Right cardiac atrium (tissue), 5 donors: ENCODE measurements around the gene KANSL1. TPM values are rescaled to one million over a fixed set of nuclear protein-coding genes. Genes with fewer than 3 reads are reported as not detected.
"Not testable (repeated sequence)": the region's sequence is repeated elsewhere in the genome, so short reads cannot be mapped to it uniquely, and the experiment has no call there.

Experiments
- ATAC-seq, 2 donors: fragments of 200-7000 bp; cut with Tn5 transposase; one replicate each; pipeline versions ENCODE4 v1.8.0 to v1.9.1; 2020; ENCODE audit warnings: moderate library complexity in 2 of 2, mild to moderate bottlenecking in 1 of 2
- DNase-seq, 3 donors: peaks; one replicate each; pipeline ENCODE4 v3.0.0-alpha.2; 2020
- H3K27ac ChIP-seq: one replicate; pipeline ENCODE4 v1.5.1; 2013; ENCODE audit warnings: mild to moderate bottlenecking, low read length, control low read depth, moderate library complexity
- H3K27me3 ChIP-seq: one replicate; pipeline ENCODE4 v1.6.1; 2013; ENCODE audit not compliant: control insufficient read depth, insufficient read depth
- H3K4me1 ChIP-seq: one replicate; pipeline ENCODE4 v1.6.1; 2013; ENCODE audit warnings: low read length; ENCODE audit not compliant: control insufficient read depth, insufficient read depth
- H3K4me3 ChIP-seq: one replicate; pipeline ENCODE4 v1.5.1; 2013; ENCODE audit warnings: low read length, control low read depth
- H3K9me3 ChIP-seq: one replicate; pipeline ENCODE4 v1.6.1; 2013; ENCODE audit warnings: low read length; ENCODE audit not compliant: control insufficient read depth
- WGBS: extraction: QIAGEN DNeasy Blood & Tissue Kit; methylation state at CpG from one replicate; pipeline ENCODE4 v1.1.7; 2013; 5-methylcytosine and 5-hydroxymethylcytosine counted together
- intact Hi-C, 4 donors: fragments of 100-400 bp; cut with DNase I; formaldehyde crosslinking; loops; one replicate each; pipeline versions ENCODE4 v1.11.0 to v1.14.0; 2022 to 2023
- polyA plus RNA-seq: library from polyadenylated mRNA; stranded (reverse); fragments of 200-250 nt; gene quantifications from one replicate; pipeline ENCODE4 v1.2.3, GENCODE V29; 2013
- total RNA-seq, 4 donors: library from RNA; stranded (reverse); fragmentation: NEBNext Ultra II Directional; extraction: Animal tissue kit (Norgen Biotek cat#: 25700); gene quantifications; one replicate each; pipeline ENCODE4 v1.2.1, GENCODE V29; 2021
- donor health status: healthy with polysubstance abuse.
- donor health status: DM: no; HTN: yes; CAD: no.
- donor health status: DM: no; HTN: no; CAD: no.
- donor health status: DM: no; HTN: yes; CAD: no; lungs with severe emphysema.
- donor health status: DM: yes; HTN: yes; CAD: no.

The KANSL1 gene
- total and polyA plus RNA-seq, 5 donors, result 15.9 to 53.8 (median 38.2) TPM

GRCh38 chr17:46111236-46111635 lies 82.0 kb downstream of the KANSL1 start:
- Histone ChIP-seq H3K4me1 (peaks cover 17% of the 10 kb centered on the region), H3K27ac (peak overlapping the region; percentile 38)
- H3K27me3 ChIP-seq, ATAC-seq, DNase-seq, H3K9me3 ChIP-seq, H3K4me3 ChIP-seq: not testable (repeated sequence)
- WGBS, result 96% methylated on average over 11 of the region's 11 CpGs
- intact Hi-C loops, result loop anchor here in 1 of 4 donors (10.0 kb wide), 1 partner anchor 64 kb away; no protein-coding TSS in a partner anchor

- Histone ChIP-seq H3K27me3 (no peaks in the 10 kb centered on the region), H3K9me3 (no peaks in the 10 kb centered on the region), H3K4me3 (no peak overlapping the region), H3K4me1 (peaks cover 17% of the 10 kb centered on the region), H3K27ac (no peak overlapping the region)
- no peak for DNase-seq
- WGBS, result 69% methylated on average over 1 of the region's 1 CpG
- intact Hi-C loops, result loop anchor here in 1 of 4 donors (10.0 kb wide), 1 partner anchor 65 kb away; no protein-coding TSS in a partner anchor
- ATAC-seq, result no peak
Observed at GRCh38 chr17:46110219-46110618, 83.0 kb downstream of the KANSL1 start.

- DNase-seq (no peak), ATAC-seq (peak; percentile 30 to 48)
- H3K27ac ChIP-seq, result no peak overlapping the region
- WGBS, result 35% methylated on average over 2 of the region's 2 CpGs
- H3K4me3 ChIP-seq, result no peak overlapping the region
- no peaks in the 10 kb centered on the region for H3K9me3 ChIP-seq
- intact Hi-C loops, result loop anchor here in 1 of 4 donors (10.0 kb wide), 1 partner anchor 65 kb away; no protein-coding TSS in a partner anchor
- H3K27me3 ChIP-seq, result no peaks in the 10 kb centered on the region
- peaks cover 17% of the 10 kb centered on the region for H3K4me1 ChIP-seq
Observed at GRCh38 chr17:46109603-46110189, 83.5 kb downstream of the KANSL1 start.

GRCh38 chr17:46108550-46109110 lies 84.6 kb downstream of the KANSL1 start:
- H3K27me3 ChIP-seq, result no peaks in the 10 kb centered on the region
- peak overlapping the region; percentile 45 for H3K27ac ChIP-seq
- DNase-seq, result no peak
- no peak overlapping the region for H3K4me3 ChIP-seq
- H3K4me1 ChIP-seq, result peaks cover 17% of the 10 kb centered on the region
- ATAC-seq, result no peak
- H3K9me3 ChIP-seq, result no peaks in the 10 kb centered on the region
- WGBS, result 52% methylated on average over 4 of the region's 4 CpGs
- intact Hi-C loops, result no loop called here

GRCh38 chr17:46108120-46108519 lies 85.1 kb downstream of the KANSL1 start:
- Histone ChIP-seq H3K9me3 (no peaks in the 10 kb centered on the region), H3K4me1 (peaks cover 17% of the 10 kb centered on the region), H3K27me3 (no peaks in the 10 kb centered on the region), H3K4me3 (no peak overlapping the region), H3K27ac (peak overlapping the region; percentile 17)
- no peak for DNase-seq
- no peak for ATAC-seq
- 65% methylated on average over 2 of the region's 2 CpGs for WGBS
- intact Hi-C loops, result no loop called here

- no peak overlapping the region for H3K4me3 ChIP-seq
- intact Hi-C loops, result no loop called here
- DNase-seq (no peak), ATAC-seq (peak in 1 of 2 donors; percentile 36)
- no peaks in the 10 kb centered on the region for H3K9me3 ChIP-seq
- H3K27me3 ChIP-seq, result no peaks in the 10 kb centered on the region
- 47% methylated on average over 4 of the region's 4 CpGs for WGBS
- H3K4me1 ChIP-seq, result peaks cover 16% of the 10 kb centered on the region
- H3K27ac ChIP-seq, result peak overlapping the region; percentile 38
Observed at GRCh38 chr17:46106966-46107644, 86.1 kb downstream of the KANSL1 start.

GRCh38 chr17:46102806-46103205 lies 90.4 kb downstream of the KANSL1 start:
- 75% methylated on average over 3 of the region's 3 CpGs for WGBS
- ATAC-seq, H3K4me3 ChIP-seq, intact Hi-C loops, H3K4me1 ChIP-seq, H3K27me3 ChIP-seq, H3K9me3 ChIP-seq, H3K27ac ChIP-seq, DNase-seq: not testable (repeated sequence)

- H3K27ac ChIP-seq, intact Hi-C loops, H3K4me1 ChIP-seq, H3K27me3 ChIP-seq, DNase-seq, H3K9me3 ChIP-seq, H3K4me3 ChIP-seq: not testable (repeated sequence)
- WGBS, result 53% methylated on average over 9 of the region's 9 CpGs
- ATAC-seq, result peak; percentile 62 to 66
Observed at GRCh38 chr17:46101785-46102617, 91.2 kb downstream of the KANSL1 start.

- Histone ChIP-seq H3K27me3 (no peaks in the 10 kb centered on the region), H3K9me3 (no peaks in the 10 kb centered on the region), H3K4me1 (no peaks in the 10 kb centered on the region), H3K4me3 (no peak overlapping the region), H3K27ac (no peak overlapping the region)
- DNase-seq, result no peak
- 42% methylated on average over 2 of the region's 2 CpGs for WGBS
- peak in 1 of 2 donors; percentile 36 for ATAC-seq
- intact Hi-C loops, result no loop called here
Observed at GRCh38 chr17:46100590-46100989, 92.6 kb downstream of the KANSL1 start.

GRCh38 chr17:46099865-46100264 lies 93.4 kb downstream of the KANSL1 start:
- intact Hi-C loops, result no loop called here
- Histone ChIP-seq H3K9me3 (no peaks in the 10 kb centered on the region), H3K27me3 (no peaks in the 10 kb centered on the region), H3K4me3 (no peak overlapping the region), H3K27ac (no peak overlapping the region), H3K4me1 (no peaks in the 10 kb centered on the region)
- ATAC-seq, result no peak
- WGBS, result 81% methylated on average over 1 of the region's 1 CpG
- DNase-seq, result no peak
